Neural cell (in vitro differentiated cells): ENCODE measurements around the gene CPNE5. TPM values are rescaled to one million over a fixed set of nuclear protein-coding genes. Genes with fewer than 3 reads are reported as not detected.

Experiments used
- H2AFZ ChIP-seq: fragments of 200-600, 300-800 bp; sonication (generic), shearing (Covaris generic); 2 replicates; pipeline ENCODE4 v1.6.0; 2014; ENCODE audit warnings: low read depth, mild to moderate bottlenecking, antibody characterized with exemption, low read length, moderate library complexity
- H3F3A ChIP-seq: fragments of 200-600 bp; shearing (Covaris generic); 2 replicates; pipeline ENCODE4 v1.6.1; 2016; ENCODE audit warnings: mild to moderate bottlenecking, moderate library complexity, mixed read lengths, antibody characterized with exemption, low read length; ENCODE audit not compliant: insufficient read depth, poor library complexity, severe bottlenecking
- H3K27ac ChIP-seq: fragments of 200-600, 300-800 bp; sonication (generic), shearing (Covaris generic); 2 replicates; pipeline ENCODE4 v1.5.1; 2014; ENCODE audit warnings: mild to moderate bottlenecking, low read length, moderate library complexity
- H3K27me3 ChIP-seq: fragments of 300-800, 200-600 bp; sonication (generic), shearing (Covaris generic); 2 replicates; pipeline ENCODE4 v1.6.0; 2014; ENCODE audit warnings: mild to moderate bottlenecking, low read depth, low read length, moderate library complexity; ENCODE audit not compliant: insufficient read depth
- H3K36me3 ChIP-seq: fragments of 300-800, 200-600 bp; sonication (generic), shearing (Covaris generic); 2 replicates; pipeline ENCODE4 v1.5.1; 2014; ENCODE audit warnings: mild to moderate bottlenecking, antibody characterized with exemption, low read length, moderate library complexity; ENCODE audit not compliant: insufficient read depth
- H3K4me2 ChIP-seq: fragments of 300-800, 200-600 bp; sonication (generic), shearing (Covaris generic); 2 replicates; pipeline ENCODE4 v1.6.0; 2014; ENCODE audit warnings: mild to moderate bottlenecking, low read length
- H3K4me3 ChIP-seq: fragments of 300-800, 200-600 bp; sonication (generic), shearing (Covaris generic); 2 replicates; pipeline ENCODE4 v1.5.1; 2014; ENCODE audit warnings: mild to moderate bottlenecking, low read length, moderate library complexity
- H3K79me2 ChIP-seq: fragments of 200-600 bp; shearing (Covaris generic); replicated peaks from 2 replicates; pipeline ENCODE4 v1.6.0; 2014; ENCODE audit warnings: mild to moderate bottlenecking, low read length, moderate library complexity; ENCODE audit not compliant: insufficient read depth
- H3K9ac ChIP-seq: fragments of 300-800, 200-600 bp; sonication (generic), shearing (Covaris generic); 2 replicates; pipeline ENCODE4 v1.6.1; 2016; ENCODE audit warnings: mild to moderate bottlenecking, low read length, mixed read lengths
- H3K9me2 ChIP-seq: fragments of 200-600 bp; shearing (Covaris generic); 2 replicates; pipeline ENCODE4 v1.6.1; 2016; ENCODE audit warnings: mild to moderate bottlenecking, low read length, mixed read lengths; ENCODE audit not compliant: insufficient read depth
- H3K9me3 ChIP-seq: fragments of 200-600, 300-800 bp; sonication (generic), shearing (Covaris generic); 2 replicates; pipeline ENCODE4 v1.6.1; 2016; ENCODE audit warnings: mild to moderate bottlenecking, mixed run types, low read length, moderate library complexity, mixed read lengths
- H4K20me1 ChIP-seq: fragments of 200-600 bp; shearing (Covaris generic); 2 replicates; pipeline ENCODE4 v1.6.1; 2016; ENCODE audit warnings: mild to moderate bottlenecking, mixed run types; ENCODE audit not compliant: insufficient read depth
- EP300 ChIP-seq: fragments of 450-650 bp; conservative IDR thresholded peaks from 2 replicates; pipeline ENCODE4 v1.6.1; 2014; ENCODE audit warnings: antibody characterized with exemption, mild to moderate bottlenecking, moderate library complexity; ENCODE audit not compliant: poor library complexity, severe bottlenecking
- EZH2 ChIP-seq: fragments of 200-600, 300-800 bp; shearing (Covaris generic), sonication (generic); IDR thresholded peaks from 2 replicates; pipeline ENCODE4 v1.6.1; 2014; ENCODE audit warnings: antibody characterized with exemption, low read length, borderline replicate concordance, mild to moderate bottlenecking; ENCODE audit not compliant: insufficient read depth, poor library complexity, severe bottlenecking
- MXI1 ChIP-seq: fragments of 450-650 bp; conservative IDR thresholded peaks from 2 replicates; pipeline ENCODE4 v1.6.1; 2014; ENCODE audit warnings: antibody characterized with exemption, mild to moderate bottlenecking; ENCODE audit not compliant: poor library complexity, severe bottlenecking
- POLR2AphosphoS5 ChIP-seq: IDR thresholded peaks from 2 replicates; pipeline ENCODE4 v1.6.1; 2012
- RAD21 ChIP-seq: fragments of 450-650 bp; conservative IDR thresholded peaks from 2 replicates; pipeline ENCODE4 v1.6.1; 2014; ENCODE audit warnings: antibody characterized with exemption, mild to moderate bottlenecking, moderate library complexity
- SMC3 ChIP-seq: fragments of 450-650 bp; conservative IDR thresholded peaks from 2 replicates; pipeline ENCODE4 v1.6.1; 2014; ENCODE audit warnings: antibody characterized with exemption, mild to moderate bottlenecking, moderate library complexity; ENCODE audit not compliant: poor library complexity
- TAF1 ChIP-seq: IDR thresholded peaks from 2 replicates; pipeline ENCODE4 v1.6.1; 2012; ENCODE audit warnings: low read depth
- polyA plus RNA-seq: library from polyadenylated mRNA; depleted of rRNA; stranded (reverse); fragments of >200 nt; gene quantifications from 2 replicates; pipeline ENCODE4 v1.2.3, GENCODE V29; 2014
- TF ChIP-seq, protein P1 (sequence below): IDR thresholded peaks from 2 replicates; pipeline ENCODE4 v1.6.1; 2012; ENCODE audit warnings: borderline replicate concordance
- TF ChIP-seq, protein P2 (sequence below): fragments of 450-650 bp; IDR thresholded peaks from 2 replicates; pipeline ENCODE4 v1.5.1; 2014; ENCODE audit warnings: antibody characterized with exemption, mild to moderate bottlenecking, moderate library complexity; ENCODE audit not compliant: poor library complexity, severe bottlenecking

The CPNE5 gene
- polyA plus RNA-seq, 1 donor from 2014 or later = 8.7 TPM

DNA sequence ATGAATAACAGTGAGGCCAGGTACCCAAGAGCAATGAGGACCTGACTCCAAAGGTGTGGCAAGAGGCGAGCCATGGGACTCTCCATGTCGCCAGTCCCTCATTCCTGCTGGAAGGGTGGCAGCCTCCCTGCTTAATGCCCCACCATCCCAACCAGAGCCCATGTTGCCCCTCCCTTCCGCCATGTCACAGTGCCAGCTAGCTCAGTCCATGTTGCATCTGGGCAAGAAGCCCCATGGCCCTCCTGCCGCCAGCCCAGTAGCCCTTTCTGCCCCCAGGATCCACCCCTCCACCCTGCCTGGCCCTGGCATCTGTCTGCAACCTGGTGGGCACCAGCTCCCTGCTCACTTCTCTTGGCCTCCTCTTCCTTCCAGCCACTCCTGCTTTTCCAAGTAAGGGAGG is 6.0 kb upstream of the CPNE5 start:
- H3K9me2 ChIP-seq = no peaks in the 10 kb centered on the region

DNA sequence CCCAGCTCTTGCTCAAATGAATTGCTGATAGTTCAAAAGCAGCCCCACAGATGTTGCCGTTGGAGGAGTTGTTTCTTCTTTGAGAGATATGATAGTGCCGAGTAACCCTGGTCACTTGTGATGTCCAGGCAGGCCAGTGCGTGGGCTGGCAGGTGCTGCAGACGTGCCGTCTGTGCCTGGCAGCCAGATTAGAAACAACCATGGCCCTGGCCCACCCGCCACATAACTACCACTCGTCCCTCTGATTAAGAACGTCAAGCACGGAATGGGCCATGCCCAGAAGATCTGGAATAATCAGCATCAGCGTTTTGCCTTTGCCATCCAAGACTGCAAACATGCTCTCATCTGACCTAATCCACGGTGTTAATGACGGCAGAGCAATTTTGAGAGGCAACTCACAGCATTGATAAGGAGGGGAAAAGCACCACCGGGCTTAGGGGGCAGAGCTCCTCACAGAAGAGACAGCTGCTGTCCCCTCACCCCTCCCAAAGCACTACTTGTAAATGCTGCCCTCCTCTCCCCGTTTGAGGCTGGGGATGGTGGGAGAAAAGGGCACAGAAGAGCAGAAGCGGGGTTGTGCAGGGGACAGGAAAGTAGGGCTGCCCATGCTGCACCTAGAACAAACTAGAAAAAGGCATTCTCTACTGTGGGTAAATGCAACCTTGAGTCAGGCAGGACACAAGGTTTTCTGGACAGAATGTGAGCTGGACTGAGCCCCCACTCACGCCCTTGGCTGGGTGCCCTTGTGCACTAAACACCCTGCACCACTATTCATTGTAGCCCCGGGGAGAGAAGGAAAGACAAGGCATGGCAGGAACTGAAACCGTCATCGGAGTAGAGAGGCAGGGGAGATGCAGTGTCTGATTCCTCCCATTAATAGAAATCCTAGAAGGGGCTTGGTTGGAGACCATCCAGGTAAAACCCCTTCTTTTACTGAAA is 5.3 kb upstream of the CPNE5 start:
- Histone ChIP-seq H3K27me3 (peaks cover 10% of the 10 kb centered on the region), H3F3A (no peaks in the 10 kb centered on the region), H3K9me2 (no peaks in the 10 kb centered on the region), H3K79me2 (no peaks in the 10 kb centered on the region), H3K9ac (no peak overlapping the region), H3K36me3 (no peaks in the 10 kb centered on the region), H3K27ac (no peak overlapping the region), H3K4me2 (no peak overlapping the region), H2AFZ (no peak overlapping the region), H4K20me1 (no peaks in the 10 kb centered on the region), H3K4me3 (no peak overlapping the region), H3K9me3 (no peaks in the 10 kb centered on the region)
- TF ChIP-seq, protein P1, sequence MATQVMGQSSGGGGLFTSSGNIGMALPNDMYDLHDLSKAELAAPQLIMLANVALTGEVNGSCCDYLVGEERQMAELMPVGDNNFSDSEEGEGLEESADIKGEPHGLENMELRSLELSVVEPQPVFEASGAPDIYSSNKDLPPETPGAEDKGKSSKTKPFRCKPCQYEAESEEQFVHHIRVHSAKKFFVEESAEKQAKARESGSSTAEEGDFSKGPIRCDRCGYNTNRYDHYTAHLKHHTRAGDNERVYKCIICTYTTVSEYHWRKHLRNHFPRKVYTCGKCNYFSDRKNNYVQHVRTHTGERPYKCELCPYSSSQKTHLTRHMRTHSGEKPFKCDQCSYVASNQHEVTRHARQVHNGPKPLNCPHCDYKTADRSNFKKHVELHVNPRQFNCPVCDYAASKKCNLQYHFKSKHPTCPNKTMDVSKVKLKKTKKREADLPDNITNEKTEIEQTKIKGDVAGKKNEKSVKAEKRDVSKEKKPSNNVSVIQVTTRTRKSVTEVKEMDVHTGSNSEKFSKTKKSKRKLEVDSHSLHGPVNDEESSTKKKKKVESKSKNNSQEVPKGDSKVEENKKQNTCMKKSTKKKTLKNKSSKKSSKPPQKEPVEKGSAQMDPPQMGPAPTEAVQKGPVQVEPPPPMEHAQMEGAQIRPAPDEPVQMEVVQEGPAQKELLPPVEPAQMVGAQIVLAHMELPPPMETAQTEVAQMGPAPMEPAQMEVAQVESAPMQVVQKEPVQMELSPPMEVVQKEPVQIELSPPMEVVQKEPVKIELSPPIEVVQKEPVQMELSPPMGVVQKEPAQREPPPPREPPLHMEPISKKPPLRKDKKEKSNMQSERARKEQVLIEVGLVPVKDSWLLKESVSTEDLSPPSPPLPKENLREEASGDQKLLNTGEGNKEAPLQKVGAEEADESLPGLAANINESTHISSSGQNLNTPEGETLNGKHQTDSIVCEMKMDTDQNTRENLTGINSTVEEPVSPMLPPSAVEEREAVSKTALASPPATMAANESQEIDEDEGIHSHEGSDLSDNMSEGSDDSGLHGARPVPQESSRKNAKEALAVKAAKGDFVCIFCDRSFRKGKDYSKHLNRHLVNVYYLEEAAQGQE = no peak
- no peak for TF ChIP-seq TAF1
- no peak for TF ChIP-seq EZH2
- TF ChIP-seq EP300 = no peak
- TF ChIP-seq, protein P2, sequence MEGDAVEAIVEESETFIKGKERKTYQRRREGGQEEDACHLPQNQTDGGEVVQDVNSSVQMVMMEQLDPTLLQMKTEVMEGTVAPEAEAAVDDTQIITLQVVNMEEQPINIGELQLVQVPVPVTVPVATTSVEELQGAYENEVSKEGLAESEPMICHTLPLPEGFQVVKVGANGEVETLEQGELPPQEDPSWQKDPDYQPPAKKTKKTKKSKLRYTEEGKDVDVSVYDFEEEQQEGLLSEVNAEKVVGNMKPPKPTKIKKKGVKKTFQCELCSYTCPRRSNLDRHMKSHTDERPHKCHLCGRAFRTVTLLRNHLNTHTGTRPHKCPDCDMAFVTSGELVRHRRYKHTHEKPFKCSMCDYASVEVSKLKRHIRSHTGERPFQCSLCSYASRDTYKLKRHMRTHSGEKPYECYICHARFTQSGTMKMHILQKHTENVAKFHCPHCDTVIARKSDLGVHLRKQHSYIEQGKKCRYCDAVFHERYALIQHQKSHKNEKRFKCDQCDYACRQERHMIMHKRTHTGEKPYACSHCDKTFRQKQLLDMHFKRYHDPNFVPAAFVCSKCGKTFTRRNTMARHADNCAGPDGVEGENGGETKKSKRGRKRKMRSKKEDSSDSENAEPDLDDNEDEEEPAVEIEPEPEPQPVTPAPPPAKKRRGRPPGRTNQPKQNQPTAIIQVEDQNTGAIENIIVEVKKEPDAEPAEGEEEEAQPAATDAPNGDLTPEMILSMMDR = no peak
- no peak for TF ChIP-seq SMC3
- no peak for TF ChIP-seq MXI1
- no peak for TF ChIP-seq RAD21

More for the DNA sequence above, 6.0 kb upstream of the CPNE5 start:
- peaks cover 7% of the 10 kb centered on the region for H3K27me3 ChIP-seq
- no peaks in the 10 kb centered on the region for H3K79me2 ChIP-seq
- H4K20me1 ChIP-seq = no peaks in the 10 kb centered on the region
- no peaks in the 10 kb centered on the region for H3K9me3 ChIP-seq
- no peaks in the 10 kb centered on the region for H3K36me3 ChIP-seq
- no peak overlapping the region for H3K4me2 ChIP-seq
- H3K9ac ChIP-seq = no peak overlapping the region
- no peaks in the 10 kb centered on the region for H3F3A ChIP-seq
- no peak overlapping the region for H2AFZ ChIP-seq
- H3K27ac ChIP-seq = no peak overlapping the region
- TF ChIP-seq SMC3 (no peak), MXI1 (no peak), EP300 (no peak), RAD21 (no peak), POLR2AphosphoS5 (no peak), TAF1 (no peak), EZH2 (no peak)
- TF ChIP-seq, protein P1 = no peak
- TF ChIP-seq, protein P2 = no peak
- H3K4me3 ChIP-seq = no peak overlapping the region
